ENCODE measurements around the gene CTNNA1.

DNA sequence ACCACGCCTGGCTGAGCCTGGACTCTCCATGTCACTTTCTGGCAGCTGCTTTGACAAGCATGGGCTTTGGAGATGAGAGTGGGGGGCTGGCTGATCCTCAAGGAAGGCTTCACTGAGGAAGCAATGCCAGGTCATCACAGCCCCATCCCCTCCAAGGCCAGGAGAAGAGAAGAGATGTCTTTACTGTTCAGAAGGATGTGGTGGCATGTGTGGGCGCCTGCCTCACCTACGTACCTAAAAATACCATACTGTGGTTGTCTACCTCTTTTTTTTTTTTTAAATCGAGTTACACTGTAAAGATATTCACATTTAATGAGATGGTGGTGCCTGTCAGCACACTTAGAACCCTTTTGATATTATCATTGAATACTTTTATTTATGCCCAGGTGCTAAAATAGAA, 26.4 kb upstream of the CTNNA1 start:
- TF ChIP-seq EZH2 (IDR thresholded peaks at IDR 0.05; ENCODE audit: insufficient read depth, poor library complexity, severe bottlenecking) (no peak), EZH2phosphoT487 (IDR thresholded peaks at IDR 0.05; ENCODE audit: insufficient read depth, low read depth) (no peak)
